B cell (primary cell): ENCODE results near the gene ATXN2L. TPM values are rescaled to one million over a fixed set of nuclear protein-coding genes. Genes with fewer than 3 reads are reported as not detected.

Experiments
- ATAC-seq: fragments of 200-7000 bp; cut with Tn5 transposase; one replicate; pipeline ENCODE4 v1.10.0; 2021; ENCODE audit warnings: low read depth, mild to moderate bottlenecking, moderate number of reproducible peaks, moderate library complexity
- CTCF ChIA-PET: fragments of 350-600 bp; sonication (Branson Sonifier 250); formaldehyde crosslinking; loops from one replicate; lab custom pipeline; 2021; ENCODE audit warnings: antibody characterized with exemption, inconsistent platforms; lab: Charles Lee
- POLR2A ChIA-PET: fragments of 350-600 bp; sonication (Branson Sonifier 250); formaldehyde crosslinking; loops from one replicate; lab custom pipeline; 2021; ENCODE audit warnings: antibody characterized with exemption; lab: Charles Lee
- DNase-seq: peaks from one replicate; pipeline ENCODE4 v3.0.0; 2013
- H2AFZ ChIP-seq: 2 replicates; pipeline ENCODE4 v1.6.1; 2012; ENCODE audit warnings: mild to moderate bottlenecking, low read depth, low read length; ENCODE audit not compliant: insufficient read depth, poor library complexity, severe bottlenecking
- H3K27ac ChIP-seq, 2 donors: 1 replicate in 1 of 2; 2 replicates in 1 of 2; pipeline ENCODE4 v1.5.1; 2012 to 2013; ENCODE audit warnings: low read length in 2 of 2, mild to moderate bottlenecking in 2 of 2, moderate library complexity in 1 of 2
- H3K27me3 ChIP-seq, 4 experiments: fragments of 200-600 bp in 1 of 4; sonication (generic) in 1 of 4; replicated peaks in 1 of 4; 1 replicate in 2 of 4; 2 replicates in 2 of 4; pipeline versions ENCODE4 v1.6.1 to v1.7.0; 2013 to 2016; ENCODE audit warnings: low read length in 3 of 4, mild to moderate bottlenecking in 2 of 4, mixed read lengths in 1 of 4, moderate library complexity in 1 of 4; ENCODE audit not compliant: insufficient read depth in 4 of 4, control insufficient read depth in 3 of 4; ENCODE audit errors: control extremely low read depth in 1 of 4
- H3K36me3 ChIP-seq, 2 experiments: replicated peaks in 1 of 2; 1 replicate in 1 of 2; 2 replicates in 1 of 2; pipeline versions ENCODE4 v1.6.1 to v1.7.1; 2013; ENCODE audit warnings: low read length in 1 of 2; ENCODE audit not compliant: insufficient read depth in 2 of 2, control insufficient read depth in 1 of 2; ENCODE audit errors: control extremely low read depth in 1 of 2, extremely low read depth in 1 of 2
- H3K4me1 ChIP-seq, 2 donors: fragments of 200-600 bp in 1 of 2; sonication (generic) in 1 of 2; 1 replicate in 1 of 2; 2 replicates in 1 of 2; pipeline versions ENCODE4 v1.5.1 to v1.6.1; 2013 to 2017; ENCODE audit warnings: low read length in 2 of 2; ENCODE audit not compliant: control insufficient read depth in 2 of 2, insufficient read depth in 2 of 2
- H3K4me2 ChIP-seq: replicated peaks from 2 replicates; pipeline ENCODE3; 2012; ENCODE audit warnings: mild to moderate bottlenecking, low read depth, low read length; ENCODE audit not compliant: poor library complexity, severe bottlenecking
- H3K4me3 ChIP-seq, 5 experiments: fragments of 200-600 bp in 1 of 5; sonication (generic) in 1 of 5; 1 replicate in 3 of 5; 2 replicates in 2 of 5; pipeline versions ENCODE4 v1.5.1 to v1.7.0; 2011 to 2016; ENCODE audit warnings: low read length in 4 of 5, mild to moderate bottlenecking in 4 of 5, low read depth in 2 of 5, control low read depth in 1 of 5, moderate library complexity in 1 of 5; ENCODE audit not compliant: insufficient read depth in 1 of 5; ENCODE audit errors: control extremely low read depth in 1 of 5, extremely low read depth in 1 of 5
- H3K79me2 ChIP-seq: fragments of 200-600 bp; sonication (generic); one replicate; pipeline ENCODE4 v1.6.0; 2016; ENCODE audit warnings: low read length; ENCODE audit not compliant: control insufficient read depth, insufficient read depth
- H3K9ac ChIP-seq: fragments of 200-600 bp; sonication (generic); 2 replicates; pipeline ENCODE4 v1.6.1; 2017; ENCODE audit warnings: mild to moderate bottlenecking, low read length, moderate library complexity
- H3K9me3 ChIP-seq, 3 donors: one replicate each; pipeline versions ENCODE4 v1.6.1 to v1.7.1; 2013; ENCODE audit warnings: low read length in 2 of 3; ENCODE audit not compliant: control insufficient read depth in 2 of 3, insufficient read depth in 1 of 3; ENCODE audit errors: control extremely low read depth in 1 of 3
- H4K20me1 ChIP-seq: 2 replicates; pipeline ENCODE4 v1.6.0; 2012; ENCODE audit warnings: mild to moderate bottlenecking, low read length; ENCODE audit not compliant: insufficient read depth, control insufficient read depth, poor library complexity, severe bottlenecking
- H3K27ac Mint-ChIP-seq: one replicate; pipeline ENCODE4 v1.8.0; 2021; ENCODE audit warnings: mixed read lengths
- H3K27me3 Mint-ChIP-seq: one replicate; pipeline ENCODE4 v1.8.0; 2021; ENCODE audit warnings: mixed read lengths
- H3K4me1 Mint-ChIP-seq: one replicate; pipeline ENCODE4 v1.8.0; 2021; ENCODE audit warnings: mixed read lengths
- H3K4me3 Mint-ChIP-seq: one replicate; pipeline ENCODE4 v1.8.0; 2021; ENCODE audit warnings: mixed read lengths
- H3K9me3 Mint-ChIP-seq: one replicate; pipeline ENCODE4 v1.8.0; 2022; ENCODE audit warnings: mixed read lengths; ENCODE audit not compliant: insufficient read depth
- EZH2 ChIP-seq: IDR thresholded peaks from 2 replicates; pipeline ENCODE4 v1.6.1; 2012; ENCODE audit warnings: borderline replicate concordance, low read depth, mild to moderate bottlenecking, moderate library complexity, low read length; ENCODE audit not compliant: insufficient read depth, poor library complexity, severe bottlenecking
- WGBS: methylation state at CpG from one replicate; pipeline ENCODE4 v1.1.5; 2013; ENCODE audit warnings: missing lambda C conversion rate; ENCODE audit not compliant: insufficient coverage; 5-methylcytosine and 5-hydroxymethylcytosine counted together
- intact Hi-C: fragments of 100-400 bp; cut with micrococcal nuclease; formaldehyde crosslinking; loops from one replicate; pipeline ENCODE4 v1.10.0; 2022
- polyA plus RNA-seq: library from polyadenylated mRNA; depleted of rRNA; stranded (reverse); fragments of >200 nt; gene quantifications from 2 replicates; pipeline ENCODE4 v1.2.3, GENCODE V29; 2012
- total RNA-seq, 2 donors: library from RNA; stranded (reverse); fragments of 120-200 nt in 1 of 2; gene quantifications; 1 replicate in 1 of 2; 2 replicates in 1 of 2; pipeline versions ENCODE4 v1.2.3 to v1.2.4, GENCODE V29; 2013 to 2022
- TF ChIP-seq, protein P1 (sequence below): fragments of 200-600 bp; IDR thresholded peaks from one replicate; pipeline ENCODE4 v1.8.0; 2022; ENCODE audit warnings: antibody characterized with exemption, mild to moderate bottlenecking

ATXN2L gene
- total and polyA plus RNA-seq, 2 donors (not counting 1 experiment from before 2014, with no cell fraction given) = 157 to 289 TPM

DNA sequence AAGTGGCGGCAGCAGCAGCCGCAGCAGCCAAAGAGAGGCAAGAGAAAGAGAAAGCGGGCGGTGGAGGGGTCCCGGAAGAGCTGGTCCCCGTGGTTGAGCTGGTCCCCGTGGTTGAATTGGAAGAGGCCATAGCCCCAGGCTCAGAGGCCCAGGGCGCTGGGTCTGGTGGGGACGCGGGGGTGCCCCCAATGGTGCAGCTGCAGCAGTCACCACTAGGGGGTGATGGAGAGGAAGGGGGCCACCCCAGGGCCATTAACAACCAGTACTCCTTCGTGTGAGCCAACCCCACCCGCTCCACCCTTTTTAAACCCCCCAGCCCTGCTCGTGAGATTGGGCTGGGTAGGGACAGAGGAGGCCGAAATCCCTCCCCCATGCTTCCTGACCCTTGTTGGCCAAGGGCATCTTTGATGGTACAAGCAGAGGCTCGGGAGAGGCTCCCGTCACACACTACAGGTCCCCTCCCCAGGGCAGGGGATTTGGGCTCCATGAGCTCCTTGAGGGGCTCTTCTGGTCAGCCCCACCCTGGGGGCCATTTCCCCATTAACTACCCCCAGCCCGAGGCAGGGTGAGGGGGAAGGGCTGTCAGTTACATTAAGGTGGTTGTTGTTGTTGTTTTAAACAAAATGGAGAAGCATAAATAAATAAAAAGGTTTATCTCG, 50.9 kb downstream of the ATXN2L start:
- H3K27me3 Mint-ChIP-seq = no peaks in the 10 kb centered on the region
- POLR2A ChIA-PET = no interaction called here

DNA sequence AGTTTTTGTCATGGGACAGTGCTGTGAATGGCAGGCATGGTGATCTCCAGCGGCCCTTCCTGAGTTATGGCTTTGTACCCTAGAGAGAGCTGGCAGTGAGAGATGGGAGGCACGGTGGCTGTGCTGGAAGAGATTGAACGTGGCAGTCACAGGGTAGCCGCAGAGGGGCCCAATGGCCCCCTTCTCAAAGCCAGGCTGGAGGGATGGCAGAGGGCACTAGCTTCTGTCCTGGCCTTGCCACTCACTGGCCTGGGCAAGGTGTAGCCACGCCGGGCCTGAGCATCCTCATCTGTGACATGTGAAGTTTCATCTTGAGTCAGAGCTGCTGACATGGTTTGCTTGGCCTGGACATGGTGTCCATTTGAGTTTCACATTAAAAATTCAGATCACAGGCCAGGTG, 51.6 kb downstream of the ATXN2L start:
- peaks cover 10% of the 10 kb centered on the region for H4K20me1 ChIP-seq
- WGBS = 94% methylated on average over 6 of the region's 6 CpGs
- CTCF ChIA-PET = interaction anchor here (0.7 to 5.1 kb wide), 7 partner anchors 10 to 74 kb away, joined by 3 to 83 read pairs (median 8); partner anchors contain the start of genes CD19 and SH2B1

More for the DNA sequence above, 50.9 kb downstream of the ATXN2L start:
- Histone ChIP-seq H3K9ac (no peak overlapping the region), H3K4me3 (no peak overlapping the region), H4K20me1 (peaks cover 10% of the 10 kb centered on the region), H3K4me2 (no peak overlapping the region), H3K79me2 (no peaks in the 10 kb centered on the region), H3K36me3 (peaks cover 2 to 34% of the 10 kb centered on the region in 2 experiments), H3K9me3 (no peaks in the 10 kb centered on the region), H3K27me3 (no peaks in the 10 kb centered on the region), H2AFZ (no peak overlapping the region), H3K4me1 (no peaks in the 10 kb centered on the region), H3K27ac (no peak overlapping the region)
- Mint-ChIP-seq H3K27ac (no peak overlapping the region), H3K4me1 (peaks cover under 1% of the 10 kb centered on the region), H3K9me3 (no peaks in the 10 kb centered on the region), H3K4me3 (no peak overlapping the region)
- DNase-seq = peak; percentile 72
- CTCF ChIA-PET = interaction anchor here (1.0 to 5.1 kb wide), 8 partner anchors 10 to 74 kb away, joined by 3 to 83 read pairs (median 6); partner anchors contain the start of genes CD19 and SH2B1
- WGBS = 86% methylated on average over 8 of the region's 18 CpGs
- peak; percentile 90 for ATAC-seq
- intact Hi-C loops = loop anchor here (1.0 kb wide), 1 partner anchor 72 kb away; no protein-coding TSS in a partner anchor
- TF ChIP-seq EZH2 = no peak
- TF ChIP-seq, protein P1, sequence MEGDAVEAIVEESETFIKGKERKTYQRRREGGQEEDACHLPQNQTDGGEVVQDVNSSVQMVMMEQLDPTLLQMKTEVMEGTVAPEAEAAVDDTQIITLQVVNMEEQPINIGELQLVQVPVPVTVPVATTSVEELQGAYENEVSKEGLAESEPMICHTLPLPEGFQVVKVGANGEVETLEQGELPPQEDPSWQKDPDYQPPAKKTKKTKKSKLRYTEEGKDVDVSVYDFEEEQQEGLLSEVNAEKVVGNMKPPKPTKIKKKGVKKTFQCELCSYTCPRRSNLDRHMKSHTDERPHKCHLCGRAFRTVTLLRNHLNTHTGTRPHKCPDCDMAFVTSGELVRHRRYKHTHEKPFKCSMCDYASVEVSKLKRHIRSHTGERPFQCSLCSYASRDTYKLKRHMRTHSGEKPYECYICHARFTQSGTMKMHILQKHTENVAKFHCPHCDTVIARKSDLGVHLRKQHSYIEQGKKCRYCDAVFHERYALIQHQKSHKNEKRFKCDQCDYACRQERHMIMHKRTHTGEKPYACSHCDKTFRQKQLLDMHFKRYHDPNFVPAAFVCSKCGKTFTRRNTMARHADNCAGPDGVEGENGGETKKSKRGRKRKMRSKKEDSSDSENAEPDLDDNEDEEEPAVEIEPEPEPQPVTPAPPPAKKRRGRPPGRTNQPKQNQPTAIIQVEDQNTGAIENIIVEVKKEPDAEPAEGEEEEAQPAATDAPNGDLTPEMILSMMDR = peak; percentile 80

More for the DNA sequence above, 51.6 kb downstream of the ATXN2L start:
- DNase-seq = no peak
- Histone ChIP-seq H3K9me3 (no peaks in the 10 kb centered on the region), H3K27me3 (no peaks in the 10 kb centered on the region), H3K4me3 (no peak overlapping the region), H3K27ac (no peak overlapping the region), H3K9ac (no peak overlapping the region), H2AFZ (no peak overlapping the region), H3K4me2 (no peak overlapping the region), H3K4me1 (peaks cover 7% of the 10 kb centered on the region in 2 donors), H3K36me3 (peaks cover 2 to 27% of the 10 kb centered on the region in 2 experiments), H3K79me2 (no peaks in the 10 kb centered on the region)
- no peak overlapping the region for H3K27ac Mint-ChIP-seq
- intact Hi-C loops = no loop called here
- no peak for ATAC-seq
- no peaks in the 10 kb centered on the region for H3K9me3 Mint-ChIP-seq
- no peaks in the 10 kb centered on the region for H3K27me3 Mint-ChIP-seq
- no peak overlapping the region for H3K4me3 Mint-ChIP-seq
- H3K4me1 Mint-ChIP-seq = peaks cover 6% of the 10 kb centered on the region
- no peak for TF ChIP-seq EZH2
- TF ChIP-seq, protein P1 = no peak
- POLR2A ChIA-PET = no interaction called here
